ENCODE results near the gene VAMP2.

DNA sequence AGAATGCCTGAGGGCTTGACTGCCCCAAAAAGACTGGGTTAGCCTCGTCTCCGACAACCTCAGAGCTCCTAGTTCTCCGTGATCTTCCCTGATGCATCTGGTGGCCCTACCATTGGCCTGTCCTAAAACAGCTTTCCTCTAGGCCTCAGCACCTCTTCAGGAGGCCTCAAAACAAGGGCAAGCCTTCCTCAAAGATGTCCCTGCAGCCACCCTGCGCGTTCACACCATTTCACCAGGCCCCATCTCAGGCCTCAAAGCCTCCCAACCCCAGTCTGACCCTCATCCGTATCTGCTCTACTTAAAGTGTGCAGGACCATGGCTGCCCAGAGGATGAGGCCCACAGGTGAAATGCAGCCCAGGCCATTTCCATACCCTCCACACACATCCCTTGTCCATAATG is 51.8 kb downstream of the VAMP2 start:
- TF ChIP-seq, protein P1, sequence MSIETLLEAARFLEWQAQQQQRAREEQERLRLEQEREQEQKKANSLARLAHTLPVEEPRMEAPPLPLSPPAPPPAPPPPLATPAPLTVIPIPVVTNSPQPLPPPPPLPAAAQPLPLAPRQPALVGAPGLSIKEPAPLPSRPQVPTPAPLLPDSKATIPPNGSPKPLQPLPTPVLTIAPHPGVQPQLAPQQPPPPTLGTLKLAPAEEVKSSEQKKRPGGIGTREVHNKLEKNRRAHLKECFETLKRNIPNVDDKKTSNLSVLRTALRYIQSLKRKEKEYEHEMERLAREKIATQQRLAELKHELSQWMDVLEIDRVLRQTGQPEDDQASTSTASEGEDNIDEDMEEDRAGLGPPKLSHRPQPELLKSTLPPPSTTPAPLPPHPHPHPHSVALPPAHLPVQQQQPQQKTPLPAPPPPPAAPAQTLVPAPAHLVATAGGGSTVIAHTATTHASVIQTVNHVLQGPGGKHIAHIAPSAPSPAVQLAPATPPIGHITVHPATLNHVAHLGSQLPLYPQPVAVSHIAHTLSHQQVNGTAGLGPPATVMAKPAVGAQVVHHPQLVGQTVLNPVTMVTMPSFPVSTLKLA (conservative IDR thresholded peaks at IDR 0.05), result no peak
- TF ChIP-seq NFRKB (IDR thresholded peaks at IDR 0.05; ENCODE audit: low read depth) (no peak), RFX1 (IDR thresholded peaks at IDR 0.05) (no peak), MAX (CRISPR knock-in tag; IDR thresholded peaks at IDR 0.05) (no peak), MGA (IDR thresholded peaks at IDR 0.05) (no peak), ARID3B (CRISPR knock-in tag; IDR thresholded peaks at IDR 0.05; ENCODE audit: borderline replicate concordance) (no peak), NR3C1 (CRISPR knock-in tag; IDR thresholded peaks at IDR 0.05) (no peak), CTCF (IDR thresholded peaks at IDR 0.05 in 2 of 3, conservative IDR thresholded peaks at IDR 0.05 in 1 of 3; ENCODE audit: insufficient read depth in 2 of 3, low read depth in 1 of 3, low read length in 3 of 3) (no peak), CHD4 (IDR thresholded peaks at IDR 0.05; ENCODE audit: insufficient read depth, insufficient replicate concordance, low read depth, low read length, poor library complexity, severe bottlenecking) (no peak), TRIM28 (IDR thresholded peaks at IDR 0.05) (no peak), YY1 (IDR thresholded peaks at IDR 0.05; ENCODE audit: borderline replicate concordance in 1 of 3, control insufficient read depth in 1 of 3, extremely low read depth in 1 of 3, insufficient read depth in 3 of 3, insufficient read length in 1 of 3, insufficient replicate concordance in 2 of 3, low read depth in 1 of 3, low read length in 2 of 3) (no peak)
- TF ChIP-seq, protein P2, sequence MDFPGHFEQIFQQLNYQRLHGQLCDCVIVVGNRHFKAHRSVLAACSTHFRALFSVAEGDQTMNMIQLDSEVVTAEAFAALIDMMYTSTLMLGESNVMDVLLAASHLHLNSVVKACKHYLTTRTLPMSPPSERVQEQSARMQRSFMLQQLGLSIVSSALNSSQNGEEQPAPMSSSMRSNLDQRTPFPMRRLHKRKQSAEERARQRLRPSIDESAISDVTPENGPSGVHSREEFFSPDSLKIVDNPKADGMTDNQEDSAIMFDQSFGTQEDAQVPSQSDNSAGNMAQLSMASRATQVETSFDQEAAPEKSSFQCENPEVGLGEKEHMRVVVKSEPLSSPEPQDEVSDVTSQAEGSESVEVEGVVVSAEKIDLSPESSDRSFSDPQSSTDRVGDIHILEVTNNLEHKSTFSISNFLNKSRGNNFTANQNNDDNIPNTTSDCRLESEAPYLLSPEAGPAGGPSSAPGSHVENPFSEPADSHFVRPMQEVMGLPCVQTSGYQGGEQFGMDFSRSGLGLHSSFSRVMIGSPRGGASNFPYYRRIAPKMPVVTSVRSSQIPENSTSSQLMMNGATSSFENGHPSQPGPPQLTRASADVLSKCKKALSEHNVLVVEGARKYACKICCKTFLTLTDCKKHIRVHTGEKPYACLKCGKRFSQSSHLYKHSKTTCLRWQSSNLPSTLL (IDR thresholded peaks at IDR 0.05), result no peak
